Right ventricle myocardium inferior (tissue), 1 donor: ENCODE measurements around the gene WFDC12. TPM values are rescaled to one million over a fixed set of nuclear protein-coding genes. Genes with fewer than 3 reads are reported as not detected.

ENCODE experiments used
- ATAC-seq: fragments of 200-7000 bp; cut with Tn5 transposase; one replicate; pipeline ENCODE4 v1.9.1; 2020; ENCODE audit warnings: mild to moderate bottlenecking, moderate library complexity
- DNase-seq: peaks from one replicate; pipeline ENCODE4 v3.0.0; 2021; ENCODE audit errors: missing footprints
- intact Hi-C: fragments of 100-400 bp; cut with DNase I; formaldehyde crosslinking; loops from one replicate; pipeline ENCODE4 v1.11.0; 2022
- total RNA-seq: library from RNA; stranded (reverse); fragmentation: NEBNext Ultra II Directional; extraction: Animal tissue kit (Norgen Biotek cat#: 25700); gene quantifications from one replicate; pipeline ENCODE4 v1.2.1, GENCODE V29; 2021
- donor health status: DM: no; HTN: yes; CAD: no; lungs with severe emphysema.

The WFDC12 gene
- total RNA-seq, 1 donor from 2014 or later, result not detected

- intact Hi-C loops, result no loop called here
- DNase-seq (no peak), ATAC-seq (no peak)
These were observed 6.2 kb downstream of the WFDC12 start for GRCh38 chr20:45118028-45118427.

GRCh38 chr20:45117581-45117980 lies 6.7 kb downstream of the WFDC12 start:
- intact Hi-C loops, result no loop called here
- DNase-seq (no peak), ATAC-seq (no peak)

GRCh38 chr20:45115829-45116228 lies 8.4 kb downstream of the WFDC12 start:
- DNase-seq (no peak), ATAC-seq (no peak)
- intact Hi-C loops, result no loop called here

GRCh38 chr20:45115386-45115774 lies 8.9 kb downstream of the WFDC12 start:
- ATAC-seq, result no peak
- no peak for DNase-seq
- intact Hi-C loops, result no loop called here

GRCh38 chr20:45114465-45115385 lies 9.5 kb downstream of the WFDC12 start, which contains the start of gene WFDC5:
Gene WFDC5 (minus strand): TSS chr20:45115174. CDS start chr20:45115083, 91 bp downstream.
- no peak for ATAC-seq
- DNase-seq, result no peak
- intact Hi-C loops, result loop anchor here (5.0 kb wide), 1 partner anchor 72 kb away; no protein-coding TSS in a partner anchor

GRCh38 chr20:45113865-45114264 lies 10.4 kb downstream of the WFDC12 start:
- DNase-seq, result no peak
- no peak for ATAC-seq
- intact Hi-C loops, result loop anchor here (5.0 kb wide), 1 partner anchor 72 kb away; no protein-coding TSS in a partner anchor

GRCh38 chr20:45112754-45113153 lies 11.5 kb downstream of the WFDC12 start:
- ATAC-seq, result no peak
- DNase-seq, result no peak
- intact Hi-C loops, result loop anchor here (5.0 kb wide), 1 partner anchor 70 kb away; no protein-coding TSS in a partner anchor

- DNase-seq (no peak), ATAC-seq (no peak)
- intact Hi-C loops, result loop anchor here (5.0 kb wide), 1 partner anchor 70 kb away; no protein-coding TSS in a partner anchor
These were observed 12.3 kb downstream of the WFDC12 start for GRCh38 chr20:45111799-45112471.

- ATAC-seq, result no peak
These were observed 13.0 kb downstream of the WFDC12 start for GRCh38 chr20:45111285-45111684.

GRCh38 chr20:45110301-45110700 lies 14.0 kb downstream of the WFDC12 start:
- DNase-seq (no peak), ATAC-seq (no peak)
- intact Hi-C loops, result loop anchor here (5.0 kb wide), 1 partner anchor 68 kb away; no protein-coding TSS in a partner anchor

More at GRCh38 chr20:45111285-45111684, 13.0 kb downstream of the WFDC12 start:
- DNase-seq, result no peak
- intact Hi-C loops, result loop anchor here (5.0 kb wide), 1 partner anchor 69 kb away; no protein-coding TSS in a partner anchor

GRCh38 chr20:45109634-45110033 lies 14.6 kb downstream of the WFDC12 start:
- no peak for DNase-seq
- no peak for ATAC-seq
- intact Hi-C loops, result loop anchor here (5.0 kb wide), 1 partner anchor 67 kb away; no protein-coding TSS in a partner anchor

- intact Hi-C loops, result no loop called here
- ATAC-seq (no peak), DNase-seq (no peak)
These were observed 18.9 kb downstream of the WFDC12 start for GRCh38 chr20:45105317-45105716.

- DNase-seq (no peak), ATAC-seq (no peak)
- intact Hi-C loops, result no loop called here
These were observed 19.5 kb downstream of the WFDC12 start for GRCh38 chr20:45104786-45105185.

GRCh38 chr20:45103072-45103471 lies 21.2 kb downstream of the WFDC12 start:
- intact Hi-C loops, result no loop called here
- no peak for DNase-seq
- no peak for ATAC-seq

- DNase-seq (no peak), ATAC-seq (no peak)
- intact Hi-C loops, result no loop called here
These were observed 22.9 kb downstream of the WFDC12 start for GRCh38 chr20:45101333-45101850.

GRCh38 chr20:45100563-45101245 lies 23.6 kb downstream of the WFDC12 start, which contains the start of gene KCNS1:
Gene KCNS1 (minus strand): TSS chr20:45101127. CDS start chr20:45099236, 1,891 bp downstream.
- no peak for ATAC-seq
- intact Hi-C loops, result no loop called here
- DNase-seq, result no peak

- ATAC-seq, result no peak
- intact Hi-C loops, result no loop called here
- DNase-seq, result no peak
These were observed 26.0 kb downstream of the WFDC12 start for GRCh38 chr20:45098103-45098773.

- DNase-seq (no peak), ATAC-seq (no peak)
- intact Hi-C loops, result no loop called here
These were observed 26.7 kb downstream of the WFDC12 start for GRCh38 chr20:45097485-45098102.
